HL-60/S4 (cell line): ENCODE results near the gene NOP14.
"Not testable (repeated sequence)": the region's sequence is repeated elsewhere in the genome, so short reads cannot be mapped to it uniquely, and the experiment has no call there.

Source experiments
- in situ Hi-C: fragments of 300-500 bp; cut with MboI; formaldehyde crosslinking; loops from 2 replicates; pipeline ENCODE4 v1.14.3; 2022; ENCODE audit warnings: low sequenced_read_pairs

The NOP14 gene

DNA sequence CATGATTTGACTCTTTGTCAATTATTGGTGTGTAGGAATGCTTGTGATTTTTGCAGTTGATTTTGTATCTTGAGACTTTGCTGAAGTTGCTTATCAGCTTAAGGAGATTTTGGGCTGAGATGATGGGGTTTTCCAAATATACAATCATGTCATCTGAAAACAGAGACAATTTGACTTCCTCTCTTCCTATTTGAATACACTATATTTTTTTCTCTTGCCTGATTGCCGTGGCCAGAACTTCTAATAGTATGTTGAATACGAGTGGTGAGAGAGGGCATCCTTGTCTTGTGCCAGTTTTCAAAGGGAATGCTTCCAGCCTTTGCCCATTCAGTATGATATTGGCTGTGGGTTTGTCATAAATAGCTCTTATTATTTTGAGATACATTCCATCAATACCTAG lies 44.9 kb downstream of the NOP14 start:
- in situ Hi-C loops, result not testable (repeated sequence)

DNA sequence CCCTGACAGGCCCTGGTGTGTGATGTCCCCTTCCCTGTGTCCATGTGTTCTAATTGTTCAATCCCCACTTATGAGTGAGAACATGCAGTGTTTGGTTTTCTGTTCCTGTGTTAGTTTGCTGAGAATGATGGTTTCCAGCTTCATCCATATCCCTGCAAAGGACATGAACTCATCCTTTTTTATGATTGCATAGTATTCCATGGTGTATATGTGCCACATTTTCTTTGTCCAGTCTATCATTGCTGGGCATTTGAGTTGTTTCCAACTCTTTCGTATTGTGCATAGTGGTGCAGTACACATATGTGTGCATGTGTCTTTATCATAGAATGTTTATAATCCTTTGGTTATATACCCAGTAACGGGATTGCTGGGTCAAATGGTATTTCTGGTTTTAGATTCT lies 46.5 kb downstream of the NOP14 start:
- in situ Hi-C loops, result not testable (repeated sequence)

DNA sequence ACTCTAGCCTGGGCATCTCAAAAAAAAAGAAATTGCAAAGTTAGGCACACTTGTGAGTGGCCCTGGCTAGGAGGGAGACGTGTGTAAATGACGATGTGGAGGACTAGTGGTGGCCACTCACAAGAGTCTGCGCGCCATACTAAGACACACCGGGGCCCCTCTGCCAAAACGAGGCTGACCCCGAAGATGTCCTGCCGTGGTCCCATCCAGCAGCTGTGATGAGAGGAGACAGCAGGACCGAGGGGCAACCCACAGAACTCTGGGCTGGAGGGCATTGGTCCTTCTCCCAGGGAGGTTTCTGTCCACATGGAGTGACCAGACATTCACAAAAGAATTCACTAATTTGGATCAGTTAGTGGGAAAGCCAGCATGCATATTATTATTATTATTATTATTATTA lies 47.4 kb downstream of the NOP14 start:
- in situ Hi-C loops, result no loop called here

DNA sequence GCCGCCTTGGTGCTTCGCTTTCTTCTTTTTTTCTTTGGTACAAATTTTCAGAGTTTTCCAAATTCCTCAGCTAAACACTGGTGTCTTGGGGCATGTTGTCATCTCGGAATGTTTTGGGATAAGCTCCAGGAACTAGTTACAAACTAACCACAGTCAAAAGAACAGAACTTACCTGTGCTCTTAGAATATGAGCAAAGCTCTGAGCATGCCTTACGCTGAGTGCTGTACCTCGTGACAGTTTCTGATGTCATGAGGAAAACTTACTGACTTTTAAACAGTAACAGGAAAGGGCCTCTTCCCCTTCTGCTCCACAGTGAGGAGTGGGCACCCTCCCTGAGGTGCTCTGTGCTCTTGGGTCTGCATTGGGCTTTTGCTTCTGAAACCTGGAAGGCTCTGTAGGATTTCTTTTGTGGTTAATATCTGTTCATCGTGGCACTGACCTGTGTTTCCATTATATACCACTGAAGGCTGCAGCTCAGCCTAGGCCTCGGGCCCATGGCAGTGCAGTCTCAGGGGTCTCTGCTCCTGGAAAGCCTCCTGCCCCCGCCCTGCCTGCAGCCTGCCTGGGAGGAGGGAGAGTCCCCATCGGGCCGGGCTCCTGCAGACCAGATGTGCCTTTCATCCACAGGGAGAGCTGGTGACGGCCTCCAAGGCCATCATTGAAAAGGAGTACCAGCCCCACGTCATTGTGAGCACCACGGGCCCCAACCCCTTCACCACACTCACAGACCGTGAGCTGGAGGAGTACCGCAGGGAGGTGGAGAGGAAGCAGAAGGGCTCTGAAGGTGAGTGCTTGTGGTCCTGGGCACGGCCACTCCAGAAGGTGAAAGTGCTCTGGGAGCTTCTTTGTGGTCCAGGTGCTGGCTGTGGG lies 48.7 kb downstream of the NOP14 start:
- in situ Hi-C loops, result no loop called here

DNA sequence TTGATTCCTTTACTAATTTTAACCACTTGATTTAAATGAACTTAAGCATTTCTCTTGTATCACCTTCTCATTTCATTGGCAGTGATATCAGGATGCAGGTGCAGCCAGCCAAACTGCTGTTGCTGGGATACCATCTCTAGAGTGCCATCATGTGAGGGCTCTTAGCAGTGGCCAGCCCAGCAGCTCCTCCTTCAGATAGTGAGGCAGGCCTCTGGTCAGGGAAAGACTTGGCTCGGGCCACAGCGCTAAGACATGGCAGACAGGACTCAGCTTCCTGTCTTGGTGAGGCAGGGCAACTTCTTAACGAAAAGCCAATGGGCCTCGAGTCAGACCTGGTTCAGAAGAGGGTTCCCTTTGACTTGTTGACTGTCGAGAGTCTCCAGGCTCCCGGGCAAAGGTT lies 50.0 kb downstream of the NOP14 start:
- in situ Hi-C loops, result no loop called here

DNA sequence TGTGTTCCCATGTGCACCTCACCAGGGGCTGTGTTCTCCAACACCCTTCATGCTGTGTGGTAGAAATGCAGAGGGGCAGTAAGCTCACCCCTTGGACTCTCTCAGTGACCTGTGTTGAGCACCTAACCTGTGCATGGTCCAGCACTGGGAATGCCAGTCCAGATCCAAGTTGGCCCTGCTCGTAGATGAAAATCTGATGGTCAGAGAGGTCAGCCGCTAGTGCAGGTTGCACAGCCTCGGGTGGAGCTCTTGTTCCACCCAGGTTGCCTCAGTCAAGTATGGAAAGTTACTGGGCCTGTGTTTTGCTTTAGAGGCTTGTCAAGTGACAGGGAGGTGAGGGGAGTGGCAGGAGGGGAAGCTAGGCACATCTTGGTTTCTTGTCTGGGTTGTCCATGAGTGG lies 51.3 kb downstream of the NOP14 start:
- in situ Hi-C loops, result no loop called here

DNA sequence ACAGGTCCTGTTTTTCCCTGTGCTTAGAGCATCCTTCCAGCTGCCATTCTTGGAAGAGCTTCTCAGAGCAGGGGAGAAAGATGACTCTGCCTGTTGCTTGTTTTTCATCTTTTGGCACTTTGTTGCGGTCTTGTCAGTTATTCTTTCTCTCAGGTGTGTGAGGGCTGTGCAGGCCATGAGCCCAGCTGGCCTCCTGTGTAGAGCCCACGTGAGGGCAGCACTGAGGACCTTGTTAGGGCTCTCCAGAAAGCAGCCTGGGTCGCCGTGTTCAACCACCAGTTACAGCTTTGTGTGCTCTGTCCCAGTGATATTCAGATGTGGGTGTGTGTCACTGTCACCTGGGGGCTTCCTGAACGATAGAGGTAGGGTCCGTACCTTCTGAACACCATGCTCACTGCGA lies 52.8 kb downstream of the NOP14 start:
- in situ Hi-C loops, result no loop called here

DNA sequence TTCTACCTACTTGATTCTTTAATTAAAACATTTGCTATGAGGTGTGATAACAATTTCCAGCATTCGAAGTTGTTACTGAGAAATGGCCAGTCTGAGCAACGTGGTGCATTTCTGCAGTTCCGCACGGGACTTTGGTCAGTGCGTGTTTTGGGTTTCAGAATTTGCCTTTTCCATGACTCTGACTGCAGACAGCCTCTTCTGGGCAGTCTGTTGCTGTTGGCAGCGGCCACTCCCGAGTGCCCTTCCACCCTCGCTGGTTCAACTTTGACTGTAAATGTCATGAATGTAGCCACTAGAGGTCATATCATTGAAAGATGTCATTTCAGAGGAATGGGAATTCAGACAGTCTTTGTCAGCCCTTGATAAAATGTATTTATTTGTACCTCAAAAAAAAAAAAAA lies 53.6 kb downstream of the NOP14 start:
- in situ Hi-C loops, result no loop called here

DNA sequence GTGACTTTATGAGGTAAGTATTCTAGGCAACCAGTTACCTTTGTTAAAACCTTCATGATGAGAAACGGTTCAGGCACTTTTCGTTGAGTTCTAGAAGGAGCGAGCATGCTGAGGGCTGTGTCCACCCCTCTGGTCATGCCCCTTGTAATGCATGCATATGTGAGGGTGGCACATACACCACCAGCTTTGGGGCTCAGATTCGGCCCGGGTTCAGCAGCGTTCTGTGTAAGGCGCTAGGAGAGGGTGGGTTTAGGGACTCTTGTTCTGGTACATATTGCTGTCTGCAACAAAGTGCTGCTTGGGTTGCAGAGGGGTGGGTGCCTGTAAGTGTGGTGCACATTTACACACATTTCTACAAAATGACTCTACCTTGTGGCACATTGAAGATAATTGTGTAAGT lies 54.5 kb downstream of the NOP14 start:
- in situ Hi-C loops, result no loop called here

DNA sequence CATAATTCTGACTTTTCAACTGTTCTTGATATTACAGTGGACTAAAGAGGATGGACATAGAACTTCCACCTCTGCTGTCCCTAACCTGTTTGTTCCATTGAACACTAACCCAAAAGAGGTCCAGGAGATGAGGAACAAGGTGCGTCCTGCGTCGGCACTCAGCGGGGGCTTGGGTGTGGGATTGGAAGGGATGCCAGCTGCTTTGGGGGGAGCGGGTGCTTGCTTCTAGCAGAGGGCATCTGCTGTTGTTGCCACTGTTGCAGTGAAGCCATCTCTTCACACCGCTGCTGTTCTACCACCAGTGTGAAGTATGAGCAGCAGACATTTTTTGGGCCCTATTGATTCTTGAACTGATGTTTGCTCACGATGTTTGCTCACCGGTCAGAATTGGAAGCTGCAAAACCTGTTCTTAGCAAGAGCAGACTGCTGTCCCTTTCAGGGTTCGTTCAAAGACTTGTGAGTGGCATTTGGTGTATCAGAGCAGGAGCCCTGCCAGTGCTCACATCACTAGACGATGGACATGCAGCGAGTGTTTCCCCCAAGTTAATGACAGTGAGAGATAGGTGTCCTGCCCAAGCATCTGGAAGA lies 55.4 kb downstream of the NOP14 start:
- in situ Hi-C loops, result no loop called here

DNA sequence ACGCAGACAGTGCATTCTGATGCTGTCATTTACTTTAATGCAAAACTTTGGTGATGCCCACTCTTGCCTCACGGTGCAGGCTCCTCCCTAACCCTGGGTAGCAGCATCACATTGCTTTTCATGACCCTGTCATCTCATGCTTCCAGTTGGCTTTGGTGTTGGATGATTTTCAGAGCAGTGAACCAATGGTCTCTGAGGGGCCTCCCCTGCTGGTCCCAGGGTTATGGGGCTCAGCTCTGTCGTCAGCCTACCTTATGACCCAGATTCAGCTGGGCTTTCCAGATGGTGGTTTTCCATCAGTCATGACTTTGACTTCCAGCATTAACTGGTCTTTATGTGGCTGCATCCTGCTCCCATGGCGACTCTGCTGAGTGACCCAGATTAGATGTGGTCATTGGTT lies 56.0 kb downstream of the NOP14 start:
- in situ Hi-C loops, result no loop called here

DNA sequence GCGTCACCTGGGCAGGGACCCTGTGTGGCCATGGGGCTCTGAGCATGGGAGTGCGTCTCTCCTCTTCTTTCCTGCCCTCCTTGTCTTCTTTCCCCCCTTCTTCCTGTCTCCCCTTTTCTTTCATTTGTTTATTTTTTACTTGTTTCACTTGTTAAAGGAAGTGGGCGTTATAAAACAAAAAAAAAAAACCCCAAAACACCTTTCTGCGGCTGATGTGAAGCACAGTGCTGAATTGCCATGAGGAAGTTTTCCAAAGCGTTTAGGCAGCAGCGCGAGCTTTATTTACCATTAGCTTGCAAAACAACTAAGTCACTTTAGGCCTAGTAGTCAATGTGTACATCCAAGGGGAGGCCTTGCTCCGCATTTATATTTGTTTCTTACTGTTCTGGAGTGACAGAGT lies 57.0 kb downstream of the NOP14 start:
- in situ Hi-C loops, result no loop called here

DNA sequence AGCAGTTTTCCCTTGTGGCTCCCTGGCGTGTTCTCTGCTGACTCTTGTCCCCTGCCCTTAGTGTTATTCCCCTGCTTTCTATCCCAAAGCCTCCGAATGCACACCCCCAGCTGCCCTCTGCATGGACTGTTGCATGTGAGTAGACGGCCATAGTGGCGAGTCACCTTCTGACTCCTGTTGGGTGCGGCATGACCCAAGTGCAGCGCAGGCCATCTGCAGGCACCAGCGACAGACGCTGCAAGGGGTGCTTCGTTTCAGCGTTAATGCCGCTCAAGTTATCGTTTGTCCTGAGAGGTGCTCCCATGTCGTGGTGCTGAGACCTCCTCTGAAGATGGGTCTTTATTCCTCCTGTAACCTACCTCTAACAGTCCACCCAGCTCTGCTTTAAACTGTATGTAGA lies 57.7 kb downstream of the NOP14 start:
- in situ Hi-C loops, result no loop called here

DNA sequence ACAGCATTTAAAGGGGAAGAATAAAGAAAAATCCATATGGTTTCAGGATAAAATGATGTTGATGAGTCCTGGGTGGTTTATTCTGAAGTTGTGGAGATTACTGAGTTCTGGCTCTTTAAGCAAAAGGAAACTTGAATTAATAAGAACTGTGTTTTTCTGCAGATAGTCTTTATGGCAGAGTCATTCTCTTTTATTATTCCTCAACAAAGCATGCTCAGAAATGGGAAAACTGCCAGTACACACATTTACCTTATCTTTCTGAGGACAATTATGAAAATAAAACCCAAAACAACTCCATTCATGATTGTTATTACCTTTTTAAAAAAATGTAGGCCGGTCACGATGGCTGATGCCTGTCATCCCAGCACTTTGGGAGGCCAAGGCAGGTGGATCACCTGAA lies 61.1 kb downstream of the NOP14 start:
- in situ Hi-C loops, result no loop called here

DNA sequence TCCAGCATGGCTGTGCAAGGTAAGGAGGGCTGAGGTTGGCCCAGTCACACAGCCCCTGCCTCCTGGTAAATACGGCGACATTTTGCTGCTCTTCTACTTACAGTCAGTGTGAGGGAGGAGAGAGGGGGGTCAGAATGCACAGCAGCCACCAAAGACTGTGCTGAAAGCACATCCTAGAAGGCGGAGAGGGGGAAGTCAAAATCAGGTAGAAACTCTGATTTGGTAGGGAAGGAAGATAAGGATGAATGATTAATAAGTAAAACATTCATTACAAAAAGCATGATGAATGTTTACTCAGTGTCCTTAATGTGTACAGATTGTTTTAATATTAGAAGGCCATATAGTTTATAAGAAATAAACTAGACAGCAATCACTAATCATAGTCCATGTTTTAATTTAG lies 62.0 kb downstream of the NOP14 start:
- in situ Hi-C loops, result no loop called here

DNA sequence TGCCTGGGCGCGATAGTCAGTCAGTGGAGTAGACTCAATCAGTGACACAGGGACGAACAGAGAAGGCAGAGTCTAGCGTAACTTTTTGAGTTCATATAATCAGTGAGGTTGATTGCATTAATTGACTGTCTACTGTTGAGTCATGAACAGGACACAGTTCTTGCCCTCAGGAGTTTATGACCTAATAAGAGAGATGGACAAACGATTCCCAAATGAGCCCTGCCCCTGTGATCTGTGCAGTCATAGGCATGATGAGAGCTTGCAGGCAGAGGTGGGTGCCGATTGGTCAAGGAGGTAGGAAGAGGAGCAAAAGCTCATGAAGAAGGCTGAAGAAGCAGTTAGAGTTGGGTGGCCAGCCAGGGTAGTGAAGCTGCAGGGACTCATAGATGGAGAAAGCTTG lies 62.5 kb downstream of the NOP14 start:
- in situ Hi-C loops, result no loop called here

DNA sequence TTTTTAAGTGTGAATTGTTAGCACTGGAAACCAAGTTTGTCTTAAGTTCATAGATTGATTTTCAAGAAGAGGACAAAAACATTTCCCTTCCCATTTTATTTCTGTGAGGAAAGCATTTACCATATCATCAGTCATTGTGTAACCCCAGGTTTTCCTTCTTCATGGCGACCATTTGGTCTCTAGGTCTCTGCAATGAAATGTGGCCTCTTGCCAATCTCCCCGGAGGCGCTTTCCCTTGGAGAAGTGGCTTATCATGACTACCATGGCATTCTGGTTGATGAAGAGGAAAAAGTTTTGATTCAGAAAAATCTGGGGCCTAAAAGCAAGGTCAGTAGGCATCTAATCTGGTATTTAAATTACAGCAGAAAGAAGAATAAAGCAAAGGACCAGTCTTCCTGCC lies 65.2 kb downstream of the NOP14 start:
- in situ Hi-C loops, result no loop called here

DNA sequence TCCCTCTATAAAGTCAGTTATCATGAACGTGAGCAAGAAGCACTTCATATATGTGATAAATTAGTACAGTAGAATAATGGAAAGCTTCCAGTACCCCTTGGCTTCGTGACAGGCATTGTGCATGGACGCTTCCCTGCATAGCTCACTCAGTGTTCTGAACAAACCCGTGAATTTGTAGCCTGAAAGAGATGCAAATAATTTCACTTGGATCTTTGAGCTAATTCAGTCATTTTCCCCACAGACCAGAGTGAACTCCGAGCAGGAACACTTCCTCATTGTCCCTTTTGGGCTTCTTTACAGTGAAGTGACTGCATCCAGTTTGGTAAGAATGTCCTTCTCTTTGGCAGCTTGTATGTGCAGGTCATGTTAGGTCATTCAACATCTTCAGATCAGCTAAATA lies 69.4 kb downstream of the NOP14 start:
- in situ Hi-C loops, result no loop called here

DNA sequence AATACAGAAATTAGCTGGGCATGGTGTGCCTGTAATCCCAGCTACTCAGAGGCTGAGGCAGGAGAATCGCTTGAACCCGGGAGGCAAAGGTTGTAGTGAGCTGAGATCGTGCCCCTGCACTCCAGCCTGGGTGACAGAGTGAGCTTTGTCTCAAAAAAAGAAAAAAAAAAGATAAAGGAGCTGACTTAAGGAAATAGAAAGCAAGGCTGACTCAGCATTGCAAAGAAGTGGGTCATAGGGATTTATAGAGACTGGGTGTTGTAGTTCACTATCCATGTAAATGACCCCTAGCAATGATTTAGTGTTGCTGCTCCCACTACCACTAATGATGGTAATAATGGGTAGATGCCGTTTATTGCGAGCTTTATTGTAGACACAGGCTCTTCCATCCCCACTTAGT lies 71.9 kb downstream of the NOP14 start:
- in situ Hi-C loops, result no loop called here

DNA sequence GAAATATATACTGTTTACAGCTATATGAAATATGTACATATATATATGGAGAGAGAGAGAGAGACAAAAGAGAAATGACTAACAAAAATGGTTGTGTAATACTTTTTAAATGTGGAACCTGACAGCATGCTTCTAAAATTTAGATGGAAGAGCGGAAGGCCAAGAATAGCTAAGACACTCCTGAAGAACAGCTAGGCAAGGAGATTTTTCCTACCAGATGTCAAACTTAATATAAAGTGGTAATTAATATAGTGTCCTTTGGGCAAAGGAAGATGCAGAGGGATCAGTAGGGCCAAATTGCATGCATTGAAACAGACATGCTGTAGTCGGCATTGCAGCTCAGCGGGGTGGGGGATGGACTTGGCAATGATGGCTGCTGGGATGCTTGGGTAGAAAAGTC lies 74.3 kb downstream of the NOP14 start:
- in situ Hi-C loops, result no loop called here
